Retinal pigment epithelial cell (primary cell): Measurements from ENCODE around the gene IGFLR1.

Experiments used
- DNase-seq: peaks from one replicate; pipeline ENCODE4 v3.0.0-alpha.2; 2010; ENCODE audit warnings: low read depth
- H3K4me3 ChIP-seq: 2 replicates; pipeline ENCODE4 v1.5.1; 2011; ENCODE audit warnings: mild to moderate bottlenecking, low read length, control low read depth, moderate library complexity
- CTCF ChIP-seq: conservative IDR thresholded peaks from 2 replicates; pipeline ENCODE4 v1.5.1; 2011; ENCODE audit warnings: low read depth, low read length, control low read depth, inconsistent platforms

IGFLR1 gene

GRCh38 chr19:35782589-35782988 is 40.3 kb upstream of the IGFLR1 start:
- no peak for TF ChIP-seq CTCF
- no peak for DNase-seq
- H3K4me3 ChIP-seq = no peak overlapping the region

DNA sequence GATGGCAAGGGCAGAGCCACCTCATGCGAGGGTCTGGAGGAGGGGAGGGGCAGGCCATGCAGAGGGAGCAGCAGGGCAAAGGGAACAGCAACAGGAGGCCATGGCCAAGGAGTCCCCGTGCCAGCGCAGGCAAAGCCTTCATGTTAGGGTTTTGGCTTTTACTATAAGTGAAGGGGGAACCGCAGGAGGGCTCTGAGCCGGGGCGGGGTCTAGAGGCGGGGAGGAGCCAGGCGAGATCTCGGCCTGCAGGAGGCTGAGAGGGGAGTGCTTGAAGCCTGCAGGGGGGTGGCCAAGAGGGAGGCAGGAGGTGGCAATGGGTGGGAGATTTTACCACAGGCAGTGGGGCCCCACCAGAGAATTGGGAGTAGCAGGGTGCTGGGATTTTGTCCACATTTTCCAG is 39.4 kb upstream of the IGFLR1 start:
- TF ChIP-seq CTCF = no peak
- no peak for DNase-seq
- no peak overlapping the region for H3K4me3 ChIP-seq

- no peak for TF ChIP-seq CTCF
- DNase-seq = no peak
- H3K4me3 ChIP-seq = no peak overlapping the region
Measured at GRCh38 chr19:35780717-35781116, 38.5 kb upstream of the IGFLR1 start.

- TF ChIP-seq CTCF = no peak
- H3K4me3 ChIP-seq = no peak overlapping the region
- no peak for DNase-seq
Measured at GRCh38 chr19:35780058-35780457, 37.8 kb upstream of the IGFLR1 start.

- no peak for DNase-seq
- no peak overlapping the region for H3K4me3 ChIP-seq
- no peak for TF ChIP-seq CTCF
Measured at GRCh38 chr19:35779033-35779432, 36.8 kb upstream of the IGFLR1 start.

- DNase-seq = no peak
- no peak overlapping the region for H3K4me3 ChIP-seq
- no peak for TF ChIP-seq CTCF
Measured at GRCh38 chr19:35777961-35778360, 35.7 kb upstream of the IGFLR1 start.

DNA sequence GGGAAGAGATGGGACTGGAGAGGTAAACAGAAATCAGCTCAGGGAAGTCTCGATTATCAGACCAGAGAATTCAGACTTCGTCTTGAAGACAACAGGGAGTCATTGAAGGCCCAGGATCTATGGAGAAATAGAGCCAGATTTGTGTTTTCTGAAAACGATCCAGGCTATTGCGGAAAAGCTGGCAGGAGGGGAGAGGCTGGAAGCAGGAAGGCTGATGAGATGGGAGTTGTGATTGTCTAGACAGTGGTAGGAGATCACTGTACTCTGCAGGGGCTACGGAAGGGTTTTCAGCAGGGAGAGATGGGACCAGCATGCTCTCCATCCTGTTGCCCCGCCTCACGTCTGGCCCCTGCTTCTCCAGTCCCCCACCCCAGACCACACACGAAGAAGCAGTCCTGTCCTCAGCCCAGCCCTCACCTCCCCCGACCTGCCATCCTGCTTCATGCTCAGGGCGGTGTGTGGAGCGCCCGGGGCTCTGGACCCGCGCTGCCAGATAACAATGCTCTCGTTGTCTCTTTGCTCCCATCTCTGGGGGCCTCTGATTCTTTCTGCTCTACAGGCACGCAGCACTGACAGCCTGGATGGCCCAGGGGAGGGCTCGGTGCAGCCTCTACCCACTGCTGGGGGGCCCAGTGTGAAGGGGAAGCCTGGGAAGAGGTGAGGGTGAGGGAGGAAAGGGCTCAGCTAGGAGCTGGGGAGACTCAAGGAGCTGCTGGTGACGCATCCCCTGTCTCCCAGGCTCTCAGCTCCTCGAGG is 35.0 kb upstream of the IGFLR1 start:
- no peak for TF ChIP-seq CTCF
- no peak for DNase-seq
- no peak overlapping the region for H3K4me3 ChIP-seq
